Stimulated activated CD4-positive, alpha-beta T cell treated with anti-CD3 and anti-CD28 coated beads, Interleukin-12 subunit alpha, Interleukin-12 subunit beta, amount 100 ng/mL, for 24 hours (primary cell): ENCODE results near the gene WDR62.

ENCODE experiments used
- DNase-seq, 2 experiments: peaks; one replicate each; pipeline ENCODE4 v3.0.0-alpha.2; 2020; ENCODE audit warnings: low read depth in 2 of 2

The WDR62 gene

GRCh38 chr19:36073121-36073876, 18.6 kb downstream of the WDR62 start:
- no peak for DNase-seq

DNA sequence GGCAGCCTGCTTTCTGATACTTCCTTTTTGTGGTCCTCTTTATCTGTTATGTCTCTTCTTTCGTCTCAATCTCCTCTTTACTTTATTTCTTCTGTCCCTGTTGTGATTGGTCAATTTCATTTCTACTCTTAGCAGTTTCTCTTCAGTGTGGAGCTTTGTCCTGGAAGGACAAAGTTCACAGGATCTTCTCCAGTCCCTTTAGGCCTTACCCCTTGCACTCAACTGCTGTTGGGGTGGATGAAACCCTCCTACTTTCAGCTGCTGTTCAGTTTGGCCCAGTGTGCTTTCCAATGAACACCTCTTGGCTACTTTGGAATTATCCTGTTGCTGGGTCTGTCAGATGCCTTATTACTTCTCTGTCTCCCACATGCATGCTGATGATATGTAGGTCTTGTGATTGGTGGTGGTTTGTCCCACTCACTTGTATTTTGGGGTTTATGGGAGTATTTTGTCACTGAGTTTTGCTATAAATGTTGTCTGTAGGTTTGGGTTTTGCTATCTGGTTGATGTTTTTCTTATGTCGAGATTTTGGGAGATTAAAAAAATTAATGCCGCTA, 24.8 kb downstream of the WDR62 start:
- DNase-seq, result no peak

GRCh38 chr19:36081385-36081784, 26.7 kb downstream of the WDR62 start:
- no peak for DNase-seq

DNA sequence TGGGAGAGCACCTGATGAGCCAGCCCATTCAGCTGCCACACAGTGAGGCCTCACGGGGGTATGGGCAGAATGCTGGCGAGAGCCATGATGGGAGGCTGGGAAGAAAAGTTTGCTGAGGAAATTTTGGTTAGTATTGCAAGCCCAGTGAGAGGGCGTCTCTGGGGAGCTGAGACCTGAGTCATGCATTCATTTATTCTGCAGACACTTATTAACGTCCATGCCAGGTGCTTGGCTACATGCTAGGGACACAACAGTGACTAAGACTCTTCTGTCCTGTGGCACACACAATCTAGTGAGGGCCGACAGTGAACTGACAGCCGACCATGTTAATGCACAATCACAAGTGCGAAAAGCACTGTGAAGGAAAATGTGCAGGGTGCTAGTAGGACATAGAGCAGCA, 27.2 kb downstream of the WDR62 start:
- DNase-seq, result no peak

GRCh38 chr19:36082916-36083315, 28.2 kb downstream of the WDR62 start:
- DNase-seq, result no peak

- DNase-seq, result no peak
These were observed 29.7 kb downstream of the WDR62 start for GRCh38 chr19:36084231-36085009.

DNA sequence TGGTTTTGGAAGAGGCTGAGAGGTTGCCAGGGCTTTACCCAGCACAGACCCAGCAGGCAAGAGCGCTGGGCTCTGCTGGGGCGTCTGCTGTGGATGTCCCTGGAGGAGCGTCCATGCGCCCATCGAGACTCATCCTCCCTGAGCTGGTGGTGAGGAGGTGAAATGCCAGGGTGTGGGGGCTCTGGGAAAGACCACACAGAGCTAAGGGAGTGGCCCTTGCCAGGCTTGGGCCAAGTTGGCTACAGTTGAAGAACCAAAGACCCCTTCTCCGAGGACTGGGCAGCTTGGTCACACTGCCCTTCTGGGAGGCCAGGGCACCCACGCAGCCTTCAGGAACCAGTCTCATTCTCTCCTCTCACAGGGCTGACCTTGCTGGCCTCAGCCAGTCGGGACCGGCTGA, 31.6 kb downstream of the WDR62 start:
- no peak for DNase-seq

DNA sequence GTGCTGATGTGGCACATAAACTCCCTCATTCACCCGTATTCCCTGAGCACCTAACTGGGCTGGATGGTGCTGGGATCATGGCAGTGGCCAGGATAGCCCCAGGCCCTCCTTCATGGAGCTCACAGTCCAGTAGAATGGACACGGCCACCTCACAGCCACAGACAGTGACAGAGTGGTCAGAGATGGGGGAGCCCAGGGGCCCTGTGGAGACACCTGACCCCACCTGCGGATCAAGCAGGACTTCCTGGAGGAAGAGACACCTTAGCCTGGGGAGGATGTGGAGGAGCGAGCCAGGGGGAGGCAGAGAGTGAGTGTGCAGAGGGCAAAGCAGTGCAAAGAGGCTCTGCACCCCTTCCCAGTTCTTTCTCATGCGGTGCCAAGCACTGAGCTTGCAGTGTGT, 35.1 kb downstream of the WDR62 start:
- DNase-seq, result no peak

GRCh38 chr19:36090910-36091695, 36.4 kb downstream of the WDR62 start:
- DNase-seq, result no peak

DNA sequence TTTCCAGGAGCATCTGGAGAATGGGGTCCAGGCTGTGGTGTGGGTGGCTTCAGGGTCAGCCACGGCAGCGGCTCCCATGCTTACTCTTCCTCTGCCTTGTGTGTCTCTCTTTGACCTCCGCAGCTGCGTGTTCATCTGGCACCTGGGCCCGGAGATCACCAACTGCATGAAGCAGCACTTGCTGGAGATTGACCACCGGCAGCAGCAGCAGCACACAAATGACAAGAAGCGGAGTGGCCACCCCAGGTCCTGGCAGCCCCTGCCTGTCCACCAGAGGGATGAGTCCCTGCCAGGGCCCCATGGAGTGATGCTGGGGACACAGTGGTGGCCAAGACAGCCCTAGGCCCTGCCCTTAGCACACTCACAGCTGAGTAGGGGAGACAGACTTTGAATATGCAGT, 37.9 kb downstream of the WDR62 start:
- DNase-seq, result no peak

DNA sequence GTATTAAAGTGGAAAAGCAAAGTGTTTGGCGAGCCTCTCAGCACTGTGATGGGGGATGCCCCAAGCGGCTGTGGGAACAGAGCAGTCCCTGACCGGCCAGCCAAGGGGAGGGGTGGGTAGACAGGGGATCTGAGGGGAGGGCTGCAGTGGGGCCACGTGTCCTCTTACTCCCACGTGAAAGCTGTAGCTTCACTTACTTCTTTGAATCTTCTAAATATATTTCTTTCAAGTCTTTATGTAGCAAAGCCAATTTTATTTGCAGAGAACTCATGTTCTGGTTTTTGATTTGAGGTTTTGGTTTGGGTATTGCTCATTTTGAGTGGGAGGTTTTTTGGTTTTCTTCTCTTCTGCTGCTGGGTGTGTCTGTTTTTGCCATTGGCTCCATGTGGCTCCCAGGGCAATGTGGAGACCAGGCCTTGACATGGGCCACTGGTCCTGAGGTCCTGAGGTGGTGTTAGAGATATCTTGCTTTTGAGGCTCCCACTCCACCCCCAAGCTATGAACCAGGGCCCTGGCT, 38.5 kb downstream of the WDR62 start:
- DNase-seq, result no peak

DNA sequence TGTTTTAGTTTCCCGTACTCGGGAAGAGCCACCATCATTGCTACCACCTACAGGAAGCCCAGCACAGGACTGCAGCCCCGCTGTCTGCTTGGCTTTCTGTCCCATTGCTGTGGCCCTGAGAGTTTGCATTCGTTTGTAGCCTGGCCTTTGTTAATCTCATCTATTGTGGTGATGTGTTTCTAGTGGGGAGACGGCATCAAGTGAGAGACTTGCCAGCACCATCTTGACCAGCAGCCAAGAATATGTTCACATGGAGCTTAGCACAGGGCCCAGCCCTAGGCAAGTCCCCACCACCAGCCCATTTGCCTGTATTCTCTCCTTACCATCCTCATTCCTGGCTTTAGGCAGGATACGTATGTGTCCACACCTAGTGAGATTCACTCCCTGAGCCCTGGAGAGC, 39.0 kb downstream of the WDR62 start:
- DNase-seq, result no peak

GRCh38 chr19:36097036-36097435, 42.3 kb downstream of the WDR62 start:
- DNase-seq, result no peak

DNA sequence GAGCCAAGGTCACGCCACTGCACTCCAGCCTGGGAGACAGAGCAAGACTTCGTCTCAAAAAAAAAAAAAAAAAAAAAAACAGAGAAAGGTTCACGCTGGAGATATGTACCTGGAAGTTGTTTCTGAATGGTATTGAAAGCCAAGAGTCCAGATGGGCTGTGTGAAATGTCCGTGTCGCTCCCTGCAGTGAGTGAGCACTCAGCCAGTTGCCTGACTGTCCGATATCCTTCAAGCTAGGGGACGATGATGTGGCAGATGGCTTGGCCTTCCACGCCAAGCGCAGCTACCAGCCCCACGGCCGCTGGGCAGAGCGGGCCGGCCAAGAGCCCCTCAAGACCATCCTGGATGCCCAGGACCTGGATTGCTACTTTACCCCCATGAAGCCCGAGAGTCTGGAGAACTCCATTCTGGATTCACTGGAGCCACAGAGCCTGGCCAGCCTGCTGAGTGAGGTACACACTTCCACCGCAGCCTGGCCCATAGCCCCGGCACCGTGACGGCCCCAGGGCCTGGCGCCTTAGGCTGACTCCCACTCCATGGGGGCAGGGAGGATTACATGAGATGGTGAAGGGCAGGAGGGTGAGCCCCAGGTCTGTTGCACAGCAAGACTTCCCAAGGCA, 44.6 kb downstream of the WDR62 start:
- DNase-seq, result no peak

- DNase-seq, result no peak
These were observed 45.8 kb downstream of the WDR62 start for GRCh38 chr19:36100476-36100875.

DNA sequence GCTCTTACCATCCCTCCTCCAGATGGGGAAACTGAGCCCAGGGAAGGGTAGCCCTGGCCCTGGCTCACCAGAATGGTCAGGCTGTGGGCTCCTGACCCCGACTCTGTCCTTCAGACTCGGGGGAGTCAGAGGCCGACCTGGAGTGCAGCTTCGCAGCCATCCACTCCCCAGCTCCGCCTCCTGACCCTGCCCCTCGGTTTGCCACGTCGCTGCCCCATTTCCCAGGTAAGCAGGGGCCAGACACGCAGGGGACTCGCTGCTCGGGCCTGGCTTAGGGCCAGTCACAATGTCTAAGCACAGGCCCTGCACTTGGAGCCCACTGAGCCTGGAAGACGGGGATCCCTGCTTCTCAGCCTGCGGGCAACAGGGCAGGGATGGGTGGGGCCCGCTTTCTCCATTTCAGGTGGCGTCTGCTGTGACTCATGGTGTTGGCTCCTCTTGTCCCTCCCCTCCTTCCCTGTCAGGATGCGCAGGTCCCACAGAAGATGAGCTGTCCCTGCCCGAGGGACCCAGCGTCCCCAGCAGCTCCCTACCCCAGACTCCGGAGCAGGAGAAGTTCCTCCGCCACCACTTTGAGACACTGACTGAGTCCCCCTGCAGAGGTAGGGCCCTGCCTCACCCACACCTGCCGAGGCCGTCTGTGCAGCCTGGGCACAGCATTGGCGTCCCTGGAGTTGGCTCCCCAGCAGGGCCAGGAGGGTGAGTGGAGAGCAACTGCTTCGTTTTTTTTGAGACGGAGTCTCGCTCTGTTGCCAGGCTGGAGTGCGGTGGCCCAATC, 47.0 kb downstream of the WDR62 start:
- no peak for DNase-seq

GRCh38 chr19:36103040-36103626, 48.4 kb downstream of the WDR62 start:
- no peak for DNase-seq

GRCh38 chr19:36103842-36104552, 49.3 kb downstream of the WDR62 start:
- no peak for DNase-seq

GRCh38 chr19:36106441-36106840, 51.7 kb downstream of the WDR62 start:
- DNase-seq, result no peak

- DNase-seq, result no peak
These were observed 52.3 kb downstream of the WDR62 start for GRCh38 chr19:36106991-36107390.
